B cell (primary cell): ENCODE measurements around the gene ITFG2. TPM values are rescaled to one million over a fixed set of nuclear protein-coding genes. Genes with fewer than 3 reads are reported as not detected.

ENCODE experiments used
- ATAC-seq: fragments of 200-7000 bp; cut with Tn5 transposase; one replicate; pipeline ENCODE4 v1.10.0; 2021; ENCODE audit warnings: low read depth, mild to moderate bottlenecking, moderate number of reproducible peaks, moderate library complexity
- CTCF ChIA-PET: fragments of 350-600 bp; sonication (Branson Sonifier 250); formaldehyde crosslinking; loops from one replicate; lab custom pipeline; 2021; ENCODE audit warnings: antibody characterized with exemption, inconsistent platforms; lab: Charles Lee
- POLR2A ChIA-PET: fragments of 350-600 bp; sonication (Branson Sonifier 250); formaldehyde crosslinking; loops from one replicate; lab custom pipeline; 2021; ENCODE audit warnings: antibody characterized with exemption; lab: Charles Lee
- DNase-seq: peaks from one replicate; pipeline ENCODE4 v3.0.0; 2013
- H2AFZ ChIP-seq: 2 replicates; pipeline ENCODE4 v1.6.1; 2012; ENCODE audit warnings: mild to moderate bottlenecking, low read depth, low read length; ENCODE audit not compliant: insufficient read depth, poor library complexity, severe bottlenecking
- H3K27ac ChIP-seq, 2 donors: 1 replicate in 1 of 2; 2 replicates in 1 of 2; pipeline ENCODE4 v1.5.1; 2012 to 2013; ENCODE audit warnings: low read length in 2 of 2, mild to moderate bottlenecking in 2 of 2, moderate library complexity in 1 of 2
- H3K27me3 ChIP-seq, 4 experiments: fragments of 200-600 bp in 1 of 4; sonication (generic) in 1 of 4; replicated peaks in 1 of 4; 1 replicate in 2 of 4; 2 replicates in 2 of 4; pipeline versions ENCODE4 v1.6.1 to v1.7.0; 2013 to 2016; ENCODE audit warnings: low read length in 3 of 4, mild to moderate bottlenecking in 2 of 4, mixed read lengths in 1 of 4, moderate library complexity in 1 of 4; ENCODE audit not compliant: insufficient read depth in 4 of 4, control insufficient read depth in 3 of 4; ENCODE audit errors: control extremely low read depth in 1 of 4
- H3K36me3 ChIP-seq, 2 experiments: replicated peaks in 1 of 2; 1 replicate in 1 of 2; 2 replicates in 1 of 2; pipeline versions ENCODE4 v1.6.1 to v1.7.1; 2013; ENCODE audit warnings: low read length in 1 of 2; ENCODE audit not compliant: insufficient read depth in 2 of 2, control insufficient read depth in 1 of 2; ENCODE audit errors: control extremely low read depth in 1 of 2, extremely low read depth in 1 of 2
- H3K4me1 ChIP-seq, 2 donors: fragments of 200-600 bp in 1 of 2; sonication (generic) in 1 of 2; 1 replicate in 1 of 2; 2 replicates in 1 of 2; pipeline versions ENCODE4 v1.5.1 to v1.6.1; 2013 to 2017; ENCODE audit warnings: low read length in 2 of 2; ENCODE audit not compliant: control insufficient read depth in 2 of 2, insufficient read depth in 2 of 2
- H3K4me2 ChIP-seq: replicated peaks from 2 replicates; pipeline ENCODE3; 2012; ENCODE audit warnings: mild to moderate bottlenecking, low read depth, low read length; ENCODE audit not compliant: poor library complexity, severe bottlenecking
- H3K4me3 ChIP-seq, 5 experiments: fragments of 200-600 bp in 1 of 5; sonication (generic) in 1 of 5; 1 replicate in 3 of 5; 2 replicates in 2 of 5; pipeline versions ENCODE4 v1.5.1 to v1.7.0; 2011 to 2016; ENCODE audit warnings: low read length in 4 of 5, mild to moderate bottlenecking in 4 of 5, low read depth in 2 of 5, control low read depth in 1 of 5, moderate library complexity in 1 of 5; ENCODE audit not compliant: insufficient read depth in 1 of 5; ENCODE audit errors: control extremely low read depth in 1 of 5, extremely low read depth in 1 of 5
- H3K79me2 ChIP-seq: fragments of 200-600 bp; sonication (generic); one replicate; pipeline ENCODE4 v1.6.0; 2016; ENCODE audit warnings: low read length; ENCODE audit not compliant: control insufficient read depth, insufficient read depth
- H3K9ac ChIP-seq: fragments of 200-600 bp; sonication (generic); 2 replicates; pipeline ENCODE4 v1.6.1; 2017; ENCODE audit warnings: mild to moderate bottlenecking, low read length, moderate library complexity
- H3K9me3 ChIP-seq, 3 donors: one replicate each; pipeline versions ENCODE4 v1.6.1 to v1.7.1; 2013; ENCODE audit warnings: low read length in 2 of 3; ENCODE audit not compliant: control insufficient read depth in 2 of 3, insufficient read depth in 1 of 3; ENCODE audit errors: control extremely low read depth in 1 of 3
- H4K20me1 ChIP-seq: 2 replicates; pipeline ENCODE4 v1.6.0; 2012; ENCODE audit warnings: mild to moderate bottlenecking, low read length; ENCODE audit not compliant: insufficient read depth, control insufficient read depth, poor library complexity, severe bottlenecking
- H3K27ac Mint-ChIP-seq: one replicate; pipeline ENCODE4 v1.8.0; 2021; ENCODE audit warnings: mixed read lengths
- H3K27me3 Mint-ChIP-seq: one replicate; pipeline ENCODE4 v1.8.0; 2021; ENCODE audit warnings: mixed read lengths
- H3K4me1 Mint-ChIP-seq: one replicate; pipeline ENCODE4 v1.8.0; 2021; ENCODE audit warnings: mixed read lengths
- H3K4me3 Mint-ChIP-seq: one replicate; pipeline ENCODE4 v1.8.0; 2021; ENCODE audit warnings: mixed read lengths
- H3K9me3 Mint-ChIP-seq: one replicate; pipeline ENCODE4 v1.8.0; 2022; ENCODE audit warnings: mixed read lengths; ENCODE audit not compliant: insufficient read depth
- CTCF ChIP-seq: fragments of 200-600 bp; IDR thresholded peaks from one replicate; pipeline ENCODE4 v1.8.0; 2022; ENCODE audit warnings: antibody characterized with exemption, mild to moderate bottlenecking
- EZH2 ChIP-seq: IDR thresholded peaks from 2 replicates; pipeline ENCODE4 v1.6.1; 2012; ENCODE audit warnings: borderline replicate concordance, low read depth, mild to moderate bottlenecking, moderate library complexity, low read length; ENCODE audit not compliant: insufficient read depth, poor library complexity, severe bottlenecking
- WGBS: methylation state at CpG from one replicate; pipeline ENCODE4 v1.1.5; 2013; ENCODE audit warnings: missing lambda C conversion rate; ENCODE audit not compliant: insufficient coverage; 5-methylcytosine and 5-hydroxymethylcytosine counted together
- intact Hi-C: fragments of 100-400 bp; cut with micrococcal nuclease; formaldehyde crosslinking; loops from one replicate; pipeline ENCODE4 v1.10.0; 2022
- polyA plus RNA-seq: library from polyadenylated mRNA; depleted of rRNA; stranded (reverse); fragments of >200 nt; gene quantifications from 2 replicates; pipeline ENCODE4 v1.2.3, GENCODE V29; 2012
- total RNA-seq, 2 donors: library from RNA; stranded (reverse); fragments of 120-200 nt in 1 of 2; gene quantifications; 1 replicate in 1 of 2; 2 replicates in 1 of 2; pipeline versions ENCODE4 v1.2.3 to v1.2.4, GENCODE V29; 2013 to 2022

ITFG2 gene
- total and polyA plus RNA-seq, 2 donors (not counting 1 experiment from before 2014, with no cell fraction given) = 88.2 to 137 TPM

GRCh38 chr12:2795291-2796186, 16.9 kb upstream of the ITFG2 start:
- ChIA-PET POLR2A (interaction anchor here (0.7 to 2.4 kb wide), 4 partner anchors 17 to 104 kb away, joined by 3 to 17 read pairs (median 4); partner anchors contain the start of genes ITFG2 and TULP3), CTCF (interaction anchor here (0.5 to 2.7 kb wide), 6 partner anchors 10 to 279 kb away, joined by 3 to 13 read pairs (median 5); partner anchors contain the start of gene ITFG2)
- Histone ChIP-seq H4K20me1 (peaks cover 21% of the 10 kb centered on the region), H3K36me3 (peaks cover 2 to 34% of the 10 kb centered on the region in 2 experiments), H2AFZ (peak overlapping the region; percentile 94), H3K27me3 (no peaks in the 10 kb centered on the region), H3K4me1 (peaks cover 12 to 21% of the 10 kb centered on the region in 2 donors), H3K9me3 (no peaks in the 10 kb centered on the region), H3K9ac (peak overlapping the region; percentile 87), H3K27ac (peak overlapping the region; percentile 2 to 63), H3K4me2 (peak overlapping the region; percentile 99), H3K79me2 (peaks cover 28% of the 10 kb centered on the region), H3K4me3 (peak overlapping the region; percentile 67 to 97 (median 76))
- no peaks in the 10 kb centered on the region for H3K9me3 Mint-ChIP-seq
- peak overlapping the region; percentile 97 for H3K4me3 Mint-ChIP-seq
- no peaks in the 10 kb centered on the region for H3K27me3 Mint-ChIP-seq
- intact Hi-C loops = loop anchor here (5.0 to 10.0 kb wide), 5 partner anchors 82 to 1079 kb away; partner anchors contain the start of genes DCP1B, FOXM1, PARP11 and RHNO1
- WGBS = under 1% methylated on average over 109 of the region's 111 CpGs
- peak overlapping the region; percentile 92 for H3K27ac Mint-ChIP-seq
- ATAC-seq (peak; percentile 72), DNase-seq (peak; percentile 80)
- H3K4me1 Mint-ChIP-seq = peaks cover 24% of the 10 kb centered on the region
- TF ChIP-seq CTCF = no peak
- no peak for TF ChIP-seq EZH2
